Measurements from ENCODE around the gene MIPOL1. TPM values are rescaled to one million over a fixed set of nuclear protein-coding genes. Genes with fewer than 3 reads are reported as not detected.

The MIPOL1 gene
- total and polyA plus RNA-seq, 2 of the 13 experiments (the other 11 are each of a cell fraction or from before 2014, with no cell fraction given), result 8.6 to 34.2 TPM

GRCh38 chr14:37413504-37414003 lies 215.8 kb downstream of the MIPOL1 start (continued):
- no peak for TF ChIP-seq TCF12 (IDR thresholded peaks at IDR 0.05)
- TF ChIP-seq TCF12 (CRISPR knock-in tag; IDR thresholded peaks at IDR 0.05), result no peak
- no peak for TF ChIP-seq HINFP (CRISPR knock-in tag; IDR thresholded peaks at IDR 0.05; ENCODE audit: low read depth)
- TF ChIP-seq POLR2AphosphoS5 (IDR thresholded peaks at IDR 0.05; ENCODE audit: low read depth, low read length), result no peak
- no peak for TF ChIP-seq FOXM1 (CRISPR knock-in tag; IDR thresholded peaks at IDR 0.05)
- no peak for TF ChIP-seq RELA (CRISPR knock-in tag; IDR thresholded peaks at IDR 0.05)
- TF ChIP-seq SMAD3 (CRISPR knock-in tag; IDR thresholded peaks at IDR 0.05), result 0 out of 2 replicates have a peak, but pooled peaks have one; percentile 6
- TF ChIP-seq NPAS2 (CRISPR knock-in tag; IDR thresholded peaks at IDR 0.05; ENCODE audit: borderline replicate concordance), result no peak
- TF ChIP-seq HNRNPK (IDR thresholded peaks at IDR 0.05; ENCODE audit: low read depth, low read length, poor library complexity, severe bottlenecking), result no peak
- TF ChIP-seq MED13 (CRISPR knock-in tag; IDR thresholded peaks at IDR 0.05), result no peak
- no peak for TF ChIP-seq ZFY (CRISPR knock-in tag; IDR thresholded peaks at IDR 0.05)
- TF ChIP-seq DMTF1 (CRISPR knock-in tag; IDR thresholded peaks at IDR 0.05), result no peak
- no peak for TF ChIP-seq PREB (CRISPR knock-in tag; IDR thresholded peaks at IDR 0.05)
- TF ChIP-seq ZNF496 (CRISPR knock-in tag; IDR thresholded peaks at IDR 0.05; ENCODE audit: insufficient replicate concordance), result no peak
- TF ChIP-seq ZBTB43 (CRISPR knock-in tag; conservative IDR thresholded peaks at IDR 0.05), result no peak
- TF ChIP-seq RBM22 (optimal IDR thresholded peaks at IDR 0.05; ENCODE audit: low read length), result no peak
- no peak for TF ChIP-seq ZNF800 (CRISPR knock-in tag; IDR thresholded peaks at IDR 0.05)
- no peak for TF ChIP-seq MAFG (CRISPR knock-in tag; IDR thresholded peaks at IDR 0.05)
